ENCODE measurements around the gene SCUBE3. TPM values are rescaled to one million over a fixed set of nuclear protein-coding genes. Genes with fewer than 3 reads are reported as not detected.

Gene SCUBE3
- total and polyA plus RNA-seq, 9 of the 15 experiments (the other 6 are each of a cell fraction or from before 2014, with no cell fraction given) = 0.01 to 0.11 TPM; not detected in 7

DNA sequence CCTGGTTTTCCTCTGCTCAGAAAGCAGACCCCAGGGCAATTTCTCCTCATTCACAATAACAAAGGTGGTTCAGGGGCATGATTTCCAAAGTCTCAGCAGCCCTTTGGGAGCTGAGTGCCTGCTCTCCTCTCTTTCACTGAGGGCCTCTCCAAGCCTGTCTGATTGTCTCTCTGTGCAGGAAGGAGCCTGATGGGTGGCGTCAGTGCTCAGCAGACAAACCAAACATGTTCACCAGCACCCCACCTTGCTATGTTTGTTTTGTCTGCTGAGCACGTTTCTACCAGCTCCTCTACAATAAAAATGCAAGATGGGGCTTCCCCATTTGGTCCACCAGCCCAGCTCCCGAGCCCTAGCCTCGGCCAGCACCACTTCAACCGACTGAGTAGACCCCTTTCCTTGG is 47.2 kb upstream of the SCUBE3 start:
- intact Hi-C loops (cut with micrococcal nuclease) (no loop called here), in situ Hi-C loops (cut with MboI) (no loop called here)
- no peak overlapping the region for H3K9ac ChIP-seq (ENCODE audit: insufficient read depth in 1 of 2, low read depth in 2 of 2, low read length in 2 of 2)
- no peaks in the 10 kb centered on the region for H3K9me1 ChIP-seq (ENCODE audit: control insufficient read depth, insufficient read depth, low read length)
- ATAC-seq (no peak), FAIRE-seq (no peak), DNase-seq (ENCODE audit: extremely low read depth in 1 of 4, low spot score in 3 of 4) (no peak)
- peaks cover 27 to 45% of the 10 kb centered on the region in 2 experiments; a peak in 4 of 5 replicates for H3K27me3 ChIP-seq (ENCODE audit: control insufficient read depth in 2 of 2, insufficient read depth in 2 of 2, low read length in 2 of 2)
- H4K20me1 ChIP-seq (replicated peaks; ENCODE audit: control insufficient read depth, insufficient read depth, low read length) = no peaks in the 10 kb centered on the region
- no TSS peak for BruUV-seq (replicated peaks)
- no peaks in the 10 kb centered on the region for H3K36me3 ChIP-seq (ENCODE audit: control insufficient read depth, insufficient read depth, low read length)
- POLR2A ChIA-PET = interaction anchor here (0.8 to 1.2 kb wide), 2 partner anchors 18 kb away, joined by 3 read pairs; no protein-coding TSS in a partner anchor
- H3K4me3 ChIP-seq = no peak overlapping the region
- no peak overlapping the region for H2AFZ ChIP-seq (ENCODE audit: low read depth, low read length)
- H3K9me3 ChIP-seq (replicated peaks; ENCODE audit: control insufficient read depth, insufficient read depth, low read depth, low read length) = 0 out of 2 replicates have a peak, but pooled peaks cover 3% of the 10 kb centered on the region
- H3K79me2 ChIP-seq (ENCODE audit: control insufficient read depth, insufficient read depth, low read length) = no peaks in the 10 kb centered on the region
- CTCF ChIA-PET (ENCODE audit: low intra/inter-chr PET ratio) = no interaction called here
- no peak overlapping the region for H3K27ac ChIP-seq (ENCODE audit: extremely low read depth, low read depth, low read length)
- no peak for TF ChIP-seq SMAD3 (CRISPR knock-in tag; conservative IDR thresholded peaks at IDR 0.05)
- no peak for TF ChIP-seq ERF (CRISPR knock-in tag; IDR thresholded peaks at IDR 0.05)
- no peak for TF ChIP-seq HDAC1 (IDR thresholded peaks at IDR 0.05)
- TF ChIP-seq BRD4 (IDR thresholded peaks at IDR 0.05) = no peak
- 2% methylated on average over 5 of the region's 5 CpGs for WGBS (ENCODE audit: insufficient coverage, low coverage, missing lambda C conversion rate)
- no peak overlapping the region for H3K4me2 ChIP-seq (ENCODE audit: insufficient read depth, low read length)
- H3K4me1 ChIP-seq (replicated peaks in 1 of 2; ENCODE audit: control insufficient read depth in 2 of 2, insufficient read depth in 2 of 2, low read length in 2 of 2) = no peaks in the 10 kb centered on the region

DNA sequence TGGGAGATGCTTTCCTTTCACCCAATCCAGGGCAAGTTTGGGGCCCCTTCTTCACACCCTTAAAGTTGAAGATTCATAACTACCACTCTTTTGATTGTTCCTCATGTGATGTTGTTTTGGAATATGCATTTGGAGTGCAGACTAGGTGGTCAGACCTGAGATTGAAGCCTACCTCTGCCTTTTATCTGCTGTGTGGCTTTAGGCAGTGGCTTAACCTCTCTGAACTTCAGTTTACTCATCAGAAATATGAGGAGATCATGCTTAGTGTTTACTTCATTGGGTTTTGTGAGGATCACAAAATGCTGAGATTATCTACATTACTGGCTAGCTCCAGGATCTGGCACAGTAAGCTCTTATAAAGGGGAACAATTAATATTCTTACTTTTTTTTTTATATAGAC is 46.3 kb upstream of the SCUBE3 start:
- CTCF ChIA-PET (ENCODE audit: low intra/inter-chr PET ratio) = no interaction called here
- H3K4me3 ChIP-seq = no peak overlapping the region
- H3K9me3 ChIP-seq (replicated peaks; ENCODE audit: control insufficient read depth, insufficient read depth, low read depth, low read length) = 0 out of 2 replicates have a peak, but pooled peaks cover 3% of the 10 kb centered on the region
- no peak for FAIRE-seq
- H3K27ac ChIP-seq (ENCODE audit: extremely low read depth, low read depth, low read length) = no peak overlapping the region
- H4K20me1 ChIP-seq (replicated peaks; ENCODE audit: control insufficient read depth, insufficient read depth, low read length) = no peaks in the 10 kb centered on the region
- no peak overlapping the region for H3K4me2 ChIP-seq (ENCODE audit: insufficient read depth, low read length)
- in situ Hi-C loops (cut with MboI) (no loop called here), intact Hi-C loops (cut with micrococcal nuclease) (no loop called here)
- TF ChIP-seq, protein P1, sequence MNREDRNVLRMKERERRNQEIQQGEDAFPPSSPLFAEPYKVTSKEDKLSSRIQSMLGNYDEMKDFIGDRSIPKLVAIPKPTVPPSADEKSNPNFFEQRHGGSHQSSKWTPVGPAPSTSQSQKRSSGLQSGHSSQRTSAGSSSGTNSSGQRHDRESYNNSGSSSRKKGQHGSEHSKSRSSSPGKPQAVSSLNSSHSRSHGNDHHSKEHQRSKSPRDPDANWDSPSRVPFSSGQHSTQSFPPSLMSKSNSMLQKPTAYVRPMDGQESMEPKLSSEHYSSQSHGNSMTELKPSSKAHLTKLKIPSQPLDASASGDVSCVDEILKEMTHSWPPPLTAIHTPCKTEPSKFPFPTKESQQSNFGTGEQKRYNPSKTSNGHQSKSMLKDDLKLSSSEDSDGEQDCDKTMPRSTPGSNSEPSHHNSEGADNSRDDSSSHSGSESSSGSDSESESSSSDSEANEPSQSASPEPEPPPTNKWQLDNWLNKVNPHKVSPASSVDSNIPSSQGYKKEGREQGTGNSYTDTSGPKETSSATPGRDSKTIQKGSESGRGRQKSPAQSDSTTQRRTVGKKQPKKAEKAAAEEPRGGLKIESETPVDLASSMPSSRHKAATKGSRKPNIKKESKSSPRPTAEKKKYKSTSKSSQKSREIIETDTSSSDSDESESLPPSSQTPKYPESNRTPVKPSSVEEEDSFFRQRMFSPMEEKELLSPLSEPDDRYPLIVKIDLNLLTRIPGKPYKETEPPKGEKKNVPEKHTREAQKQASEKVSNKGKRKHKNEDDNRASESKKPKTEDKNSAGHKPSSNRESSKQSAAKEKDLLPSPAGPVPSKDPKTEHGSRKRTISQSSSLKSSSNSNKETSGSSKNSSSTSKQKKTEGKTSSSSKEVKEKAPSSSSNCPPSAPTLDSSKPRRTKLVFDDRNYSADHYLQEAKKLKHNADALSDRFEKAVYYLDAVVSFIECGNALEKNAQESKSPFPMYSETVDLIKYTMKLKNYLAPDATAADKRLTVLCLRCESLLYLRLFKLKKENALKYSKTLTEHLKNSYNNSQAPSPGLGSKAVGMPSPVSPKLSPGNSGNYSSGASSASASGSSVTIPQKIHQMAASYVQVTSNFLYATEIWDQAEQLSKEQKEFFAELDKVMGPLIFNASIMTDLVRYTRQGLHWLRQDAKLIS (CRISPR knock-in tag; IDR thresholded peaks at IDR 0.05) = no peak
- TF ChIP-seq ZFP36 (IDR thresholded peaks at IDR 0.05; ENCODE audit: low read depth, low read length, partially characterized antibody) (peak; percentile 75), BCOR (IDR thresholded peaks at IDR 0.05) (peak; percentile 60; the same call in 1 of the 2 replicates), RBM25 (IDR thresholded peaks at IDR 0.05; ENCODE audit: low read depth, low read length, severe bottlenecking) (peak; percentile 83), JUN (IDR thresholded peaks at IDR 0.05; ENCODE audit: borderline replicate concordance, low read depth, low read length) (no peak), JUN (CRISPR knock-in tag; IDR thresholded peaks at IDR 0.05; ENCODE audit: borderline replicate concordance) (no peak)
- H3K4me1 ChIP-seq (replicated peaks in 1 of 2; ENCODE audit: control insufficient read depth in 2 of 2, insufficient read depth in 2 of 2, low read length in 2 of 2) = no peaks in the 10 kb centered on the region
- H3K9ac ChIP-seq (ENCODE audit: insufficient read depth in 1 of 2, low read depth in 2 of 2, low read length in 2 of 2) = no peak overlapping the region
- H3K36me3 ChIP-seq (ENCODE audit: control insufficient read depth, insufficient read depth, low read length) = no peaks in the 10 kb centered on the region
- POLR2A ChIA-PET = interaction anchor here (1.2 kb wide), 1 partner anchor 17 kb away, joined by 3 read pairs; no protein-coding TSS in a partner anchor
- BruUV-seq (replicated peaks) = no TSS peak
- no peaks in the 10 kb centered on the region for H3K79me2 ChIP-seq (ENCODE audit: control insufficient read depth, insufficient read depth, low read length)
- no peaks in the 10 kb centered on the region for H3K9me1 ChIP-seq (ENCODE audit: control insufficient read depth, insufficient read depth, low read length)
- no peak for DNase-seq (ENCODE audit: extremely low read depth in 1 of 4, low spot score in 3 of 4)
- H2AFZ ChIP-seq (ENCODE audit: low read depth, low read length) = no peak overlapping the region
- ATAC-seq = no peak
- H3K27me3 ChIP-seq (ENCODE audit: control insufficient read depth in 2 of 2, insufficient read depth in 2 of 2, low read length in 2 of 2) = peaks cover 25 to 48% of the 10 kb centered on the region in 2 experiments; a peak in 4 of 5 replicates
